ENCODE data around the gene ZNF670.

GRCh38 chr1:247096544-247096943, 17.9 kb upstream of the ZNF670 start:
- no peak for TF ChIP-seq EZH2 (IDR thresholded peaks at IDR 0.05; ENCODE audit: borderline replicate concordance, insufficient read depth, low read length, poor library complexity, severe bottlenecking)
- no peak for TF ChIP-seq CTCF (IDR thresholded peaks at IDR 0.05; ENCODE audit: poor library complexity, severe bottlenecking)
- no peak for TF ChIP-seq TAF1 (IDR thresholded peaks at IDR 0.05; ENCODE audit: low read depth)
- no peak for TF ChIP-seq EP300 (conservative IDR thresholded peaks at IDR 0.05; ENCODE audit: poor library complexity, severe bottlenecking)
- no peak for TF ChIP-seq SMC3 (conservative IDR thresholded peaks at IDR 0.05; ENCODE audit: poor library complexity)
- no peak for TF ChIP-seq MXI1 (conservative IDR thresholded peaks at IDR 0.05; ENCODE audit: poor library complexity, severe bottlenecking)
